ENCODE results near the gene NF2. TPM values are rescaled to one million over a fixed set of nuclear protein-coding genes. Genes with fewer than 3 reads are reported as not detected.

NF2 gene
- total and polyA plus RNA-seq, 2 experiments from 2014 or later: 62.9 to 111 TPM

GRCh38 chr22:29713156-29713727 is 109.8 kb downstream of the NF2 start:
- Histone ChIP-seq H3K9ac (no peak overlapping the region), H2AFZ (no peak overlapping the region), H3F3A (ENCODE audit: insufficient read depth) (no peaks in the 10 kb centered on the region), H3K9me2 (ENCODE audit: insufficient read depth) (no peaks in the 10 kb centered on the region), H3K4me1 (ENCODE audit: insufficient read depth) (no peaks in the 10 kb centered on the region), H3K4me3 (no peak overlapping the region), H3K9me3 (ENCODE audit: low read depth) (no peaks in the 10 kb centered on the region), H3K36me3 (ENCODE audit: low read depth) (no peaks in the 10 kb centered on the region), H3K27ac (no peak overlapping the region), H3K4me2 (ENCODE audit: unreplicated experiment) (no peak overlapping the region), H3K79me2 (ENCODE audit: insufficient read depth) (no peaks in the 10 kb centered on the region), H3K27me3 (replicated peaks; ENCODE audit: insufficient read depth) (peaks cover 19% of the 10 kb centered on the region; the same call in 1 of the 2 replicates), H4K20me1 (ENCODE audit: insufficient read depth) (no peaks in the 10 kb centered on the region)
- WGBS, 2 experiments (ENCODE audit: low coverage in 1 of 2, low lambda C conversion rate in 2 of 2, missing lambda C conversion rate in 2 of 2): 23 to 26% methylated on average over 5 to 8 of the region's 8 CpGs
- DNase-seq: no peak
- TF ChIP-seq EZH2phosphoT487 (IDR thresholded peaks at IDR 0.05; ENCODE audit: insufficient read depth, low read depth): no peak
- no peak for TF ChIP-seq EZH2 (IDR thresholded peaks at IDR 0.05; ENCODE audit: insufficient read depth, poor library complexity, severe bottlenecking)
- in situ Hi-C loops (cut with MboI): no loop called here

GRCh38 chr22:29715240-29715639 is 111.8 kb downstream of the NF2 start:
- TF ChIP-seq EZH2 (IDR thresholded peaks at IDR 0.05; ENCODE audit: insufficient read depth, poor library complexity, severe bottlenecking) (no peak), EZH2phosphoT487 (IDR thresholded peaks at IDR 0.05; ENCODE audit: insufficient read depth, low read depth) (no peak)

DNA sequence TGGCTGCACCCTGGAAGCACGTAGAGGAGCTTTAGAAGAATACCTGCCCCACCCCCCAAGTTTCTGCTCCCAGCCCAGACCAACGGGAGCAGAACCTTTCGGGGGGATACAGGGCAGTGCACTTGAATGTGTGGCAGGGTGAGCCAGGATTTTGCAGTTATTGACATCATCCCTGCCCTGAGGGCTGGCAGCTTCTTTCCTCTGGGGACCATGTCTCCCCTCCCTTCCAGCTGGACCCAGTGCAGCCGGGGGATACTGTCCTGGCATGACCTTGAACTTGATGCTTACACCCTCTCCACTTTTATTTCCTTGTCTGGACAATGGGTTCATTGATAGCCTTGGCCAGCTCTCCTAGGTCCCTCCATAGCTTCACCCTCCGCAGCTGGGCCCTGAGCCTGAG is 112.3 kb downstream of the NF2 start:
- H3K79me2 ChIP-seq (ENCODE audit: insufficient read depth): no peaks in the 10 kb centered on the region
- peaks cover 34% of the 10 kb centered on the region for H3K27me3 ChIP-seq (replicated peaks; ENCODE audit: insufficient read depth)
- no peaks in the 10 kb centered on the region for H3K9me2 ChIP-seq (ENCODE audit: insufficient read depth)
- no peaks in the 10 kb centered on the region for H3F3A ChIP-seq (ENCODE audit: insufficient read depth)
- H3K4me1 ChIP-seq (ENCODE audit: insufficient read depth): no peaks in the 10 kb centered on the region
- H3K27ac ChIP-seq: no peak overlapping the region
- no peaks in the 10 kb centered on the region for H3K9me3 ChIP-seq (ENCODE audit: low read depth)
- no peaks in the 10 kb centered on the region for H4K20me1 ChIP-seq (ENCODE audit: insufficient read depth)
- TF ChIP-seq EZH2 (IDR thresholded peaks at IDR 0.05; ENCODE audit: insufficient read depth, poor library complexity, severe bottlenecking): no peak
- no peak overlapping the region for H3K9ac ChIP-seq
- no peaks in the 10 kb centered on the region for H3K36me3 ChIP-seq (ENCODE audit: low read depth)
- H3K4me3 ChIP-seq: no peak overlapping the region
- DNase-seq: no peak
- H2AFZ ChIP-seq: no peak overlapping the region
- in situ Hi-C loops (cut with MboI): no loop called here
- no peak overlapping the region for H3K4me2 ChIP-seq (ENCODE audit: unreplicated experiment)
- 25 to 33% methylated on average over 5 of the region's 5 CpGs for WGBS, 2 experiments (ENCODE audit: low coverage in 1 of 2, low lambda C conversion rate in 2 of 2, missing lambda C conversion rate in 2 of 2)

More at GRCh38 chr22:29715240-29715639, 111.8 kb downstream of the NF2 start:
- Histone ChIP-seq H3F3A (ENCODE audit: insufficient read depth) (no peaks in the 10 kb centered on the region), H3K27ac (no peak overlapping the region), H3K9me3 (ENCODE audit: low read depth) (no peaks in the 10 kb centered on the region), H3K9me2 (ENCODE audit: insufficient read depth) (no peaks in the 10 kb centered on the region), H3K4me1 (ENCODE audit: insufficient read depth) (no peaks in the 10 kb centered on the region), H3K4me2 (ENCODE audit: unreplicated experiment) (no peak overlapping the region), H3K4me3 (no peak overlapping the region), H3K27me3 (replicated peaks; ENCODE audit: insufficient read depth) (peaks cover 33% of the 10 kb centered on the region), H3K9ac (no peak overlapping the region), H2AFZ (no peak overlapping the region), H3K36me3 (ENCODE audit: low read depth) (no peaks in the 10 kb centered on the region), H4K20me1 (ENCODE audit: insufficient read depth) (no peaks in the 10 kb centered on the region), H3K79me2 (ENCODE audit: insufficient read depth) (no peaks in the 10 kb centered on the region)
- WGBS, 2 experiments (ENCODE audit: low coverage in 1 of 2, low lambda C conversion rate in 2 of 2, missing lambda C conversion rate in 2 of 2): 42 to 48% methylated on average over 13 of the region's 13 CpGs
- in situ Hi-C loops (cut with MboI): no loop called here
- no peak for DNase-seq

DNA sequence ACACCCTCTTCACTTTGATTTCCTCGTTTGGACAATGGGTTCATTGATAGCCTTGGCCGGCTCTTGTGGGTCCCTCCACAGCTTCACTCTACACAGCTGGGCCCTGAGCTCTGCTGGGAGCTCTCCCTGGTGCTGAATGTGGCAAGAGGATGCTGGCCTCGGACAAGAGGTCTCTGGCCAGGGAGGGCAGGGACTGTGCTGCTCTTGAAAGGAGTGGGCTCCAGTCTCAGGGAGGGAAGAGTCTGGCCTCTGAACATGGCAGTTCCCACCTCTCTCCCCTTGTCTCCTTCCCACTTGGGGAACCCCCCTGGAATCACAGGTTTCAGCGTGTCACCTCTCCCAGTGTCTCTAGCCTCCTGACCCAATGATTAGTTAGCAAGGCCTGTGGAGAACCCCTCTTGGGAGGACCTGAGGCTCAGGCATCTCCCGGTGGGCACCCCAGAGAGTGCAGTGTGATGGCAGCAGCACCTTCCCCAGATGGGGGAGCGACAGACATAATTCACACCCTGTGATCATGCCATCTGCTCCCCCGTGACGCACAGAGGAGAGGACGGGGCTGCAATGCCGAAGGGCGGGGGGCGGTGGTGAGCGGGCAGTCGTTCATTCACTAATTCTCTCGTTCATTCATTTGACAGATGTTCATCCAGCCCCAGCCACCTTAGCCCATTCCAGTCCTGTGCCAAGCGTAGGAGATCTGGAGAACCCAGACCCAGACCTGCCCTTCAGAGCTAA is 113.5 kb downstream of the NF2 start:
- H3K4me3 ChIP-seq: no peak overlapping the region
- no peaks in the 10 kb centered on the region for H3K9me2 ChIP-seq (ENCODE audit: insufficient read depth)
- H3K4me1 ChIP-seq (ENCODE audit: insufficient read depth): no peaks in the 10 kb centered on the region
- no peak overlapping the region for H3K27ac ChIP-seq
- DNase-seq: peak; percentile 82
- no peaks in the 10 kb centered on the region for H3F3A ChIP-seq (ENCODE audit: insufficient read depth)
- H4K20me1 ChIP-seq (ENCODE audit: insufficient read depth): no peaks in the 10 kb centered on the region
- H3K4me2 ChIP-seq (ENCODE audit: unreplicated experiment): no peak overlapping the region
- H3K9me3 ChIP-seq (ENCODE audit: low read depth): no peaks in the 10 kb centered on the region
- in situ Hi-C loops (cut with MboI): no loop called here
- 44 to 49% methylated on average over 12 to 16 of the region's 16 CpGs for WGBS, 2 experiments (ENCODE audit: low coverage in 1 of 2, low lambda C conversion rate in 2 of 2, missing lambda C conversion rate in 2 of 2)
- H2AFZ ChIP-seq: no peak overlapping the region
- no peak for TF ChIP-seq EZH2 (IDR thresholded peaks at IDR 0.05; ENCODE audit: insufficient read depth, poor library complexity, severe bottlenecking)
- no peak for TF ChIP-seq EZH2phosphoT487 (IDR thresholded peaks at IDR 0.05; ENCODE audit: insufficient read depth, low read depth)
- H3K27me3 ChIP-seq (replicated peaks; ENCODE audit: insufficient read depth): peaks cover 42% of the 10 kb centered on the region
- no peaks in the 10 kb centered on the region for H3K79me2 ChIP-seq (ENCODE audit: insufficient read depth)
- no peak overlapping the region for H3K9ac ChIP-seq
- H3K36me3 ChIP-seq (ENCODE audit: low read depth): no peaks in the 10 kb centered on the region
